DMS53 treated with DMSO at 0.1 percent for 48 hours (cell line): ENCODE results near the gene CCDC7.

Experiments used
- DNase-seq: peaks from one replicate; lab custom pipeline; 2025; ENCODE audit not compliant: unreplicated experiment; lab: John Stamatoyannopoulos, UW

Gene CCDC7

GRCh38 chr10:32923849-32924248 is 477.9 kb downstream of the CCDC7 start:
- no peak for DNase-seq
